AG09319 (cell line): ENCODE measurements around the gene MB.
A peak's percentile ranks its signal among the peaks of the same experiment; 100 is the strongest.

Experiments used
- DNase-seq: peaks from one replicate; pipeline ENCODE4 v3.0.0-alpha.2; 2010; ENCODE audit warnings: low read depth; ENCODE audit errors: extremely low read depth
- CTCF ChIP-seq: IDR thresholded peaks from 2 replicates; pipeline ENCODE4 v1.5.1; 2011; ENCODE audit warnings: low read depth, mild to moderate bottlenecking, inconsistent platforms, low read length, moderate library complexity

Gene MB

GRCh38 chr22:35637254-35637653, 20.1 kb upstream of the MB start:
- no peak for TF ChIP-seq CTCF
- DNase-seq, result no peak

GRCh38 chr22:35634943-35635540, 17.9 kb upstream of the MB start:
- no peak for DNase-seq
- no peak for TF ChIP-seq CTCF

GRCh38 chr22:35634015-35634414, 16.9 kb upstream of the MB start:
- TF ChIP-seq CTCF, result no peak

GRCh38 chr22:35633520-35633919, 16.4 kb upstream of the MB start:
- no peak for TF ChIP-seq CTCF
- DNase-seq, result no peak

More at GRCh38 chr22:35634015-35634414, 16.9 kb upstream of the MB start:
- no peak for DNase-seq

- no peak for DNase-seq
- TF ChIP-seq CTCF, result no peak
Measured at GRCh38 chr22:35632935-35633334, 15.8 kb upstream of the MB start.

- no peak for DNase-seq
- peak; percentile 41 for TF ChIP-seq CTCF
Measured at GRCh38 chr22:35631597-35631996, 14.5 kb upstream of the MB start.

- no peak for DNase-seq
- no peak for TF ChIP-seq CTCF
Measured at GRCh38 chr22:35630891-35631290, 13.8 kb upstream of the MB start.
